H9 (cell line): ENCODE results near the gene SLC37A2. TPM values are rescaled to one million over a fixed set of nuclear protein-coding genes. Genes with fewer than 3 reads are reported as not detected.

Experiments
- DNase-seq: peaks from one replicate; pipeline ENCODE4 v3.0.0-alpha.2; 2017
- H2AFZ ChIP-seq: one replicate; pipeline ENCODE4 v1.6.1; 2013; ENCODE audit warnings: mild to moderate bottlenecking, low read length, control low read depth, moderate library complexity
- H2AK5ac ChIP-seq: 2 replicates; pipeline ENCODE4 v1.6.1; 2013; ENCODE audit warnings: low read length, control low read depth, mixed read lengths; ENCODE audit not compliant: insufficient read length
- H2BK120ac ChIP-seq: one replicate; pipeline ENCODE4 v1.6.1; 2013; ENCODE audit warnings: low read depth, mild to moderate bottlenecking, low read length, control low read depth, inconsistent platforms; ENCODE audit not compliant: poor library complexity, severe bottlenecking
- H2BK12ac ChIP-seq: 2 replicates; pipeline ENCODE4 v1.6.1; 2013; ENCODE audit warnings: low read length, control low read depth, mixed read lengths, low read depth; ENCODE audit not compliant: insufficient read length
- H2BK15ac ChIP-seq: 2 replicates; pipeline ENCODE4 v1.6.1; 2013; ENCODE audit warnings: low read depth, low read length, control low read depth
- H2BK20ac ChIP-seq: one replicate; pipeline ENCODE4 v1.6.1; 2013; ENCODE audit warnings: low read depth, mild to moderate bottlenecking, low read length, control low read depth, inconsistent platforms; ENCODE audit not compliant: poor library complexity, severe bottlenecking
- H2BK5ac ChIP-seq: 2 replicates; pipeline ENCODE4 v1.6.1; 2013; ENCODE audit warnings: low read length, control low read depth, mixed read lengths; ENCODE audit not compliant: insufficient read length
- H3K14ac ChIP-seq: 2 replicates; pipeline ENCODE4 v1.6.1; 2013; ENCODE audit warnings: low read length, control low read depth; ENCODE audit not compliant: insufficient read depth
- H3K18ac ChIP-seq: 2 replicates; pipeline ENCODE4 v1.6.1; 2013; ENCODE audit warnings: low read depth, mild to moderate bottlenecking, mixed read lengths, low read length, control low read depth; ENCODE audit not compliant: insufficient read length
- H3K23ac ChIP-seq: 2 replicates; pipeline ENCODE4 v1.6.1; 2013; ENCODE audit warnings: low read length, control low read depth, mixed read lengths, low read depth; ENCODE audit not compliant: insufficient read length
- H3K23me2 ChIP-seq: 2 replicates; pipeline ENCODE4 v1.6.1; 2013; ENCODE audit warnings: low read depth, mild to moderate bottlenecking, mixed read lengths, low read length, control low read depth; ENCODE audit not compliant: insufficient read length, poor library complexity, severe bottlenecking
- H3K27ac ChIP-seq: 2 replicates; pipeline ENCODE4 v1.5.1; 2013; ENCODE audit warnings: low read length, control low read depth, mixed read lengths, low read depth; ENCODE audit not compliant: insufficient read length
- H3K27me3 ChIP-seq: 2 replicates; pipeline ENCODE4 v1.6.1; 2013; ENCODE audit warnings: low read length, control low read depth, inconsistent platforms; ENCODE audit not compliant: insufficient read depth
- H3K4ac ChIP-seq: 2 replicates; pipeline ENCODE4 v1.6.1; 2013; ENCODE audit warnings: low read depth, mild to moderate bottlenecking, control low read depth, inconsistent platforms, low read length, moderate library complexity
- H3K4me1 ChIP-seq: 2 replicates; pipeline ENCODE4 v1.6.1; 2013; ENCODE audit warnings: low read length, control low read depth, inconsistent platforms; ENCODE audit not compliant: insufficient read depth
- H3K4me2 ChIP-seq: 2 replicates; pipeline ENCODE4 v1.6.1; 2013; ENCODE audit warnings: low read length, control low read depth, mixed read lengths; ENCODE audit not compliant: insufficient read length, insufficient read depth
- H3K56ac ChIP-seq: 2 replicates; pipeline ENCODE4 v1.6.1; 2013; ENCODE audit warnings: low read depth, mild to moderate bottlenecking, mixed read lengths, low read length, control low read depth; ENCODE audit not compliant: insufficient read length
- H3K79me1 ChIP-seq: 2 replicates; pipeline ENCODE4 v1.6.1; 2013; ENCODE audit warnings: low read depth, mild to moderate bottlenecking, moderate library complexity, low read length, control low read depth, inconsistent platforms; ENCODE audit not compliant: insufficient read depth, poor library complexity, severe bottlenecking
- H3K79me2 ChIP-seq: 2 replicates; pipeline ENCODE4 v1.6.1; 2013; ENCODE audit warnings: low read length, control low read depth, inconsistent platforms; ENCODE audit not compliant: insufficient read depth
- H3K9ac ChIP-seq: 2 replicates; pipeline ENCODE4 v1.6.1; 2013; ENCODE audit warnings: low read length, control low read depth, mixed read lengths; ENCODE audit not compliant: insufficient read length; ENCODE audit errors: extremely low read depth
- H3K9me3 ChIP-seq: one replicate; pipeline ENCODE4 v1.6.1; 2013; ENCODE audit warnings: low read depth, low read length, inconsistent platforms; ENCODE audit not compliant: control insufficient read depth
- H3T11ph ChIP-seq: one replicate; pipeline ENCODE4 v1.6.1; 2013; ENCODE audit warnings: mild to moderate bottlenecking, low read length, control low read depth, inconsistent platforms
- H4K20me1 ChIP-seq: one replicate; pipeline ENCODE4 v1.6.1; 2013; ENCODE audit not compliant: control insufficient read depth, insufficient read length, insufficient read depth
- H4K5ac ChIP-seq: 2 replicates; pipeline ENCODE4 v1.6.1; 2013; ENCODE audit warnings: low read depth, mild to moderate bottlenecking, mixed read lengths, low read length, control low read depth; ENCODE audit not compliant: insufficient read length
- H4K8ac ChIP-seq: replicated peaks from 2 replicates; pipeline ENCODE4 v1.6.1; 2013; ENCODE audit warnings: low read length, control low read depth, mixed read lengths, low read depth; ENCODE audit not compliant: insufficient read length
- H4K91ac ChIP-seq: 2 replicates; pipeline ENCODE4 v1.6.1; 2013; ENCODE audit warnings: low read depth, mild to moderate bottlenecking, moderate library complexity, mixed read lengths, low read length, control low read depth; ENCODE audit not compliant: insufficient read length
- H3K27ac Mint-ChIP-seq, 3 experiments: 2 replicates in 2 of 3; 3 replicates in 1 of 3; pipeline ENCODE4 v1.8.0; 2020 to 2021; ENCODE audit warnings: mixed read lengths in 3 of 3, mild to moderate bottlenecking in 1 of 3, moderate library complexity in 1 of 3
- H3K27me3 Mint-ChIP-seq: 2 replicates; pipeline ENCODE4 v1.8.0; 2021; ENCODE audit warnings: low read depth, mild to moderate bottlenecking, moderate library complexity, mixed read lengths
- H3K36me3 Mint-ChIP-seq, 3 experiments: 2 replicates in 2 of 3; 3 replicates in 1 of 3; pipeline ENCODE4 v1.8.0; 2020 to 2021; ENCODE audit warnings: low read depth in 3 of 3, mixed read lengths in 3 of 3; ENCODE audit not compliant: insufficient read depth in 1 of 3
- H3K4me1 Mint-ChIP-seq, 2 experiments: 2 replicates each; pipeline ENCODE4 v1.8.0; 2020; ENCODE audit warnings: mixed read lengths in 2 of 2
- H3K4me3 Mint-ChIP-seq, 2 experiments: 2 replicates in 1 of 2; 3 replicates in 1 of 2; pipeline ENCODE4 v1.8.0; 2020 to 2021; ENCODE audit warnings: mild to moderate bottlenecking in 2 of 2, mixed read lengths in 2 of 2, moderate library complexity in 1 of 2
- H3K9me3 Mint-ChIP-seq, 2 experiments: 2 replicates in 1 of 2; 3 replicates in 1 of 2; pipeline ENCODE4 v1.8.0; 2020; ENCODE audit warnings: mild to moderate bottlenecking in 2 of 2, mixed read lengths in 2 of 2, moderate library complexity in 1 of 2
- CTCF ChIP-seq: fragments of 200-600 bp; sonication (generic); conservative IDR thresholded peaks from 3 replicates; pipeline ENCODE4 v1.8.0; 2021; ENCODE audit warnings: antibody characterized with exemption, mild to moderate bottlenecking
- WGBS: extraction: QIAGEN DNeasy Blood & Tissue Kit; methylation state at CpG from one replicate; pipeline ENCODE4 v1.1.7; 2013; ENCODE audit warnings: missing lambda C conversion rate, low lambda C conversion rate, mixed read lengths; ENCODE audit not compliant: insufficient read length; ENCODE audit errors: extremely low coverage; 5-methylcytosine and 5-hydroxymethylcytosine counted together
- total RNA-seq: library from RNA; stranded (reverse); gene quantifications from 2 replicates; pipeline ENCODE4 v1.2.1, GENCODE V29; 2021

SLC37A2 gene
- total RNA-seq, 1 experiment from 2014 or later, result 1.2 TPM

GRCh38 chr11:125093502-125093901 is 30.4 kb downstream of the SLC37A2 start:
- H2BK120ac ChIP-seq, result no peak overlapping the region
- no peak overlapping the region for H3K4ac ChIP-seq
- no peak overlapping the region for H3K23ac ChIP-seq
- H4K91ac ChIP-seq, result no peak overlapping the region
- no peak overlapping the region for H4K5ac ChIP-seq
- H3K36me3 Mint-ChIP-seq, result peaks cover 0 to 24% (median 4%) of the 10 kb centered on the region in 3 experiments; a peak in 6 of 7 replicates
- H3K9ac ChIP-seq, result no peak overlapping the region
- no peak overlapping the region for H4K8ac ChIP-seq
- H2BK5ac ChIP-seq, result no peak overlapping the region
- peaks cover 29 to 30% of the 10 kb centered on the region in 2 experiments for H3K4me1 Mint-ChIP-seq
- no peak overlapping the region for H3K56ac ChIP-seq
- no peak overlapping the region for H2BK12ac ChIP-seq
- H3K27me3 Mint-ChIP-seq, result no peaks in the 10 kb centered on the region
- no peak overlapping the region for H3K14ac ChIP-seq
- H2BK15ac ChIP-seq, result no peak overlapping the region
- no peaks in the 10 kb centered on the region for H4K20me1 ChIP-seq
- H2AFZ ChIP-seq, result no peak overlapping the region
- no peaks in the 10 kb centered on the region for H3K9me3 Mint-ChIP-seq
- no peak overlapping the region for H3K4me2 ChIP-seq
- H3K27ac Mint-ChIP-seq, result no peak overlapping the region
- DNase-seq, result no peak
- H3K9me3 ChIP-seq, result no peaks in the 10 kb centered on the region
- no peak overlapping the region for H2BK20ac ChIP-seq
- no peaks in the 10 kb centered on the region for H3K23me2 ChIP-seq
- WGBS, result no CpG with 5 or more reads among the region's 4 CpGs
- no peaks in the 10 kb centered on the region for H3K27me3 ChIP-seq
- no peak for TF ChIP-seq CTCF
- H3K18ac ChIP-seq, result no peak overlapping the region
- H3T11ph ChIP-seq, result no peak overlapping the region
- no peaks in the 10 kb centered on the region for H3K79me2 ChIP-seq
- H3K4me3 Mint-ChIP-seq, result no peak overlapping the region
- H3K79me1 ChIP-seq, result no peaks in the 10 kb centered on the region
- no peaks in the 10 kb centered on the region; the same call in 1 of the 2 replicates for H3K4me1 ChIP-seq
- no peak overlapping the region for H2AK5ac ChIP-seq
- H3K27ac ChIP-seq, result no peak overlapping the region
